ENCODE results near the gene RASSF5. TPM values are rescaled to one million over a fixed set of nuclear protein-coding genes. Genes with fewer than 3 reads are reported as not detected.

RASSF5 gene
- total and polyA plus RNA-seq, 9 of the 15 experiments (the other 6 are each of a cell fraction or from before 2014, with no cell fraction given), result 6.1 to 41.0 (median 25.2) TPM

GRCh38 chr1:206593351-206593925 is 86.1 kb downstream of the RASSF5 start:
- H3K79me2 ChIP-seq (ENCODE audit: control insufficient read depth, insufficient read depth, low read length), result no peaks in the 10 kb centered on the region
- no peak overlapping the region for H3K4me2 ChIP-seq (ENCODE audit: insufficient read depth, low read length)
- no TSS peak for BruUV-seq (replicated peaks)
- ATAC-seq (no peak), DNase-seq (ENCODE audit: extremely low read depth in 1 of 4, low spot score in 3 of 4) (no peak), FAIRE-seq (no peak)
- H3K36me3 ChIP-seq (ENCODE audit: control insufficient read depth, insufficient read depth, low read length), result peaks cover 92% of the 10 kb centered on the region
- H3K4me1 ChIP-seq (replicated peaks in 1 of 2; ENCODE audit: control insufficient read depth in 2 of 2, insufficient read depth in 2 of 2, low read length in 2 of 2), result peaks cover 0 to 14% of the 10 kb centered on the region in 2 experiments; a peak in 2 of 5 replicates
- H3K9me1 ChIP-seq (ENCODE audit: control insufficient read depth, insufficient read depth, low read length), result no peaks in the 10 kb centered on the region
- no peak overlapping the region for H2AFZ ChIP-seq (ENCODE audit: low read depth, low read length)
- no peak overlapping the region for H3K27ac ChIP-seq (ENCODE audit: extremely low read depth, low read depth, low read length)
- POLR2A ChIA-PET, result interaction anchor here (0.6 to 1.1 kb wide), 2 partner anchors 12 to 322 kb away, joined by 3 read pairs; no protein-coding TSS in a partner anchor
- no peak overlapping the region for H3K9ac ChIP-seq (ENCODE audit: insufficient read depth in 1 of 2, low read depth in 2 of 2, low read length in 2 of 2)
- no peaks in the 10 kb centered on the region for H3K9me3 ChIP-seq (replicated peaks; ENCODE audit: control insufficient read depth, insufficient read depth, low read depth, low read length)
- no peak overlapping the region for H3K4me3 ChIP-seq
- H3K27me3 ChIP-seq (ENCODE audit: control insufficient read depth in 2 of 2, insufficient read depth in 2 of 2, low read length in 2 of 2), result no peaks in the 10 kb centered on the region
- intact Hi-C loops (cut with micrococcal nuclease), result no loop called here
- CTCF ChIA-PET (ENCODE audit: low intra/inter-chr PET ratio), result no interaction called here
- H4K20me1 ChIP-seq (replicated peaks; ENCODE audit: control insufficient read depth, insufficient read depth, low read length), result no peaks in the 10 kb centered on the region
- 86% methylated on average over 7 of the region's 7 CpGs for WGBS (ENCODE audit: insufficient coverage, low coverage, missing lambda C conversion rate)
- in situ Hi-C loops (cut with MboI), result loop anchor here (25.0 kb wide), 1 partner anchor 431 kb away; no protein-coding TSS in a partner anchor
- TF ChIP-seq THRAP3 (IDR thresholded peaks at IDR 0.05; ENCODE audit: borderline replicate concordance), result no peak
- TF ChIP-seq EWSR1 (IDR thresholded peaks at IDR 0.05; ENCODE audit: borderline replicate concordance, low read depth, partially characterized antibody), result no peak
- no peak for TF ChIP-seq POLR3G (IDR thresholded peaks at IDR 0.05; ENCODE audit: extremely low read depth, insufficient read length, insufficient replicate concordance)
- no peak for TF ChIP-seq ZNF408 (CRISPR knock-in tag; IDR thresholded peaks at IDR 0.05; ENCODE audit: low read depth)
- no peak for TF ChIP-seq HMG20B (CRISPR knock-in tag; IDR thresholded peaks at IDR 0.05)
- no peak for TF ChIP-seq SIN3B (IDR thresholded peaks at IDR 0.05; ENCODE audit: low read depth)
- TF ChIP-seq SP2 (IDR thresholded peaks at IDR 0.05; ENCODE audit: extremely low read depth, low read depth, low read length, poor library complexity, severe bottlenecking), result no peak
- TF ChIP-seq MTF1 (CRISPR knock-in tag; IDR thresholded peaks at IDR 0.05; ENCODE audit: borderline replicate concordance), result no peak
- no peak for TF ChIP-seq FOSL1 (tag; conservative IDR thresholded peaks at IDR 0.05)
- no peak for TF ChIP-seq EHMT2 (IDR thresholded peaks at IDR 0.05)
- TF ChIP-seq GTF2A2 (tag; IDR thresholded peaks at IDR 0.05), result no peak
- TF ChIP-seq STAT5A (IDR thresholded peaks at IDR 0.05; ENCODE audit: borderline replicate concordance, low read length), result no peak
- TF ChIP-seq, protein P1, sequence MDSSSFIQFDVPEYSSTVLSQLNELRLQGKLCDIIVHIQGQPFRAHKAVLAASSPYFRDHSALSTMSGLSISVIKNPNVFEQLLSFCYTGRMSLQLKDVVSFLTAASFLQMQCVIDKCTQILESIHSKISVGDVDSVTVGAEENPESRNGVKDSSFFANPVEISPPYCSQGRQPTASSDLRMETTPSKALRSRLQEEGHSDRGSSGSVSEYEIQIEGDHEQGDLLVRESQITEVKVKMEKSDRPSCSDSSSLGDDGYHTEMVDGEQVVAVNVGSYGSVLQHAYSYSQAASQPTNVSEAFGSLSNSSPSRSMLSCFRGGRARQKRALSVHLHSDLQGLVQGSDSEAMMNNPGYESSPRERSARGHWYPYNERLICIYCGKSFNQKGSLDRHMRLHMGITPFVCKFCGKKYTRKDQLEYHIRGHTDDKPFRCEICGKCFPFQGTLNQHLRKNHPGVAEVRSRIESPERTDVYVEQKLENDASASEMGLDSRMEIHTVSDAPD (CRISPR knock-in tag; IDR thresholded peaks at IDR 0.05), result no peak
- TF ChIP-seq ZNF695 (CRISPR knock-in tag; IDR thresholded peaks at IDR 0.05), result no peak

All from K562 (cell line).